ENCODE data around the gene CACNA1B.

The CACNA1B gene

GRCh38 chr9:138044485-138045383 lies 167.2 kb downstream of the CACNA1B start:
- H3K79me2 ChIP-seq (ENCODE audit: insufficient read depth, low read depth), result no peaks in the 10 kb centered on the region
- H3K4me1 ChIP-seq (ENCODE audit: low read depth, poor library complexity, severe bottlenecking), result no peaks in the 10 kb centered on the region
- no peaks in the 10 kb centered on the region for H3K36me3 ChIP-seq (ENCODE audit: insufficient read depth)
- H3K27me3 ChIP-seq (ENCODE audit: insufficient read depth, low read depth), result peaks cover 20% of the 10 kb centered on the region
- H3K27ac ChIP-seq, result no peak overlapping the region
- H3K9ac ChIP-seq, result no peak overlapping the region
- H3K4me2 ChIP-seq, result no peak overlapping the region
- no peaks in the 10 kb centered on the region for H4K20me1 ChIP-seq (ENCODE audit: insufficient read depth)
- no peak overlapping the region for H2AFZ ChIP-seq (ENCODE audit: low read depth)
- no peak overlapping the region for H3K4me3 ChIP-seq (IDR thresholded peaks at IDR 0.05; ENCODE audit: insufficient read depth, low read depth, low read length)
- no peak for TF ChIP-seq CTCF (conservative IDR thresholded peaks at IDR 0.05; ENCODE audit: low read depth, low read length)

- Histone ChIP-seq H2AFZ (ENCODE audit: low read depth) (no peak overlapping the region), H4K20me1 (ENCODE audit: insufficient read depth) (no peaks in the 10 kb centered on the region), H3K4me3 (IDR thresholded peaks at IDR 0.05; ENCODE audit: insufficient read depth, low read depth, low read length) (no peak overlapping the region), H3K9ac (no peak overlapping the region), H3K27ac (no peak overlapping the region), H3K79me2 (ENCODE audit: insufficient read depth, low read depth) (no peaks in the 10 kb centered on the region), H3K4me1 (ENCODE audit: low read depth, poor library complexity, severe bottlenecking) (no peaks in the 10 kb centered on the region), H3K4me2 (no peak overlapping the region), H3K36me3 (ENCODE audit: insufficient read depth) (no peaks in the 10 kb centered on the region), H3K27me3 (ENCODE audit: insufficient read depth, low read depth) (peaks cover 29% of the 10 kb centered on the region)
- no peak for TF ChIP-seq CTCF (conservative IDR thresholded peaks at IDR 0.05; ENCODE audit: low read depth, low read length)
Measured at GRCh38 chr9:138045541-138046490, 168.2 kb downstream of the CACNA1B start.

- H4K20me1 ChIP-seq (ENCODE audit: insufficient read depth), result no peaks in the 10 kb centered on the region
- no peak overlapping the region for H3K27ac ChIP-seq
- H3K4me2 ChIP-seq, result no peak overlapping the region
- no peaks in the 10 kb centered on the region for H3K4me1 ChIP-seq (ENCODE audit: low read depth, poor library complexity, severe bottlenecking)
- peaks cover 29% of the 10 kb centered on the region for H3K27me3 ChIP-seq (ENCODE audit: insufficient read depth, low read depth)
- no peak for TF ChIP-seq CTCF (conservative IDR thresholded peaks at IDR 0.05; ENCODE audit: low read depth, low read length)
- no peak overlapping the region for H3K9ac ChIP-seq
- H3K36me3 ChIP-seq (ENCODE audit: insufficient read depth), result no peaks in the 10 kb centered on the region
- no peak overlapping the region for H2AFZ ChIP-seq (ENCODE audit: low read depth)
- no peak overlapping the region for H3K4me3 ChIP-seq (IDR thresholded peaks at IDR 0.05; ENCODE audit: insufficient read depth, low read depth, low read length)
- H3K79me2 ChIP-seq (ENCODE audit: insufficient read depth, low read depth), result no peaks in the 10 kb centered on the region
Measured at GRCh38 chr9:138046641-138047301, 169.2 kb downstream of the CACNA1B start.

- no peak overlapping the region for H3K4me2 ChIP-seq
- TF ChIP-seq CTCF (conservative IDR thresholded peaks at IDR 0.05; ENCODE audit: low read depth, low read length), result no peak
- no peaks in the 10 kb centered on the region for H4K20me1 ChIP-seq (ENCODE audit: insufficient read depth)
- H3K27ac ChIP-seq, result no peak overlapping the region
- H3K4me1 ChIP-seq (ENCODE audit: low read depth, poor library complexity, severe bottlenecking), result no peaks in the 10 kb centered on the region
- no peaks in the 10 kb centered on the region for H3K36me3 ChIP-seq (ENCODE audit: insufficient read depth)
- H3K79me2 ChIP-seq (ENCODE audit: insufficient read depth, low read depth), result no peaks in the 10 kb centered on the region
- H2AFZ ChIP-seq (ENCODE audit: low read depth), result no peak overlapping the region
- H3K4me3 ChIP-seq (IDR thresholded peaks at IDR 0.05; ENCODE audit: insufficient read depth, low read depth, low read length), result no peak overlapping the region
- peaks cover 29% of the 10 kb centered on the region for H3K27me3 ChIP-seq (ENCODE audit: insufficient read depth, low read depth)
- no peak overlapping the region for H3K9ac ChIP-seq
Measured at GRCh38 chr9:138047469-138048040, 170.0 kb downstream of the CACNA1B start.

Data from KMS-11 (cell line).